PFSK-1 (cell line): Measurements from ENCODE around the gene TGM6.

Experiments
- FOXP2 ChIP-seq: optimal IDR thresholded peaks from 2 replicates; pipeline ENCODE3; 2011; ENCODE audit warnings: borderline replicate concordance, control low read depth, inconsistent platforms; ENCODE audit not compliant: insufficient read depth; ENCODE audit errors: extremely low read length, extremely low read depth
- POLR2AphosphoS5 ChIP-seq: IDR thresholded peaks from 2 replicates; pipeline ENCODE4 v1.6.1; 2012; ENCODE audit warnings: low read depth, mild to moderate bottlenecking, control low read depth, low read length, moderate library complexity
- TAF1 ChIP-seq: IDR thresholded peaks from 2 replicates; pipeline ENCODE4 v1.6.1; 2012; ENCODE audit warnings: low read length, control low read depth, borderline replicate concordance; ENCODE audit not compliant: insufficient read depth
- TF ChIP-seq, protein P1 (sequence below), 2 experiments: IDR thresholded peaks; 2 replicates each; pipeline versions ENCODE4 v1.6.1 to v1.8.0; 2011 to 2012; ENCODE audit warnings: low read depth in 2 of 2, low read length in 2 of 2, control low read depth in 1 of 2, inconsistent platforms in 1 of 2, mild to moderate bottlenecking in 1 of 2, moderate library complexity in 1 of 2; ENCODE audit not compliant: insufficient read depth in 1 of 2

DNA sequence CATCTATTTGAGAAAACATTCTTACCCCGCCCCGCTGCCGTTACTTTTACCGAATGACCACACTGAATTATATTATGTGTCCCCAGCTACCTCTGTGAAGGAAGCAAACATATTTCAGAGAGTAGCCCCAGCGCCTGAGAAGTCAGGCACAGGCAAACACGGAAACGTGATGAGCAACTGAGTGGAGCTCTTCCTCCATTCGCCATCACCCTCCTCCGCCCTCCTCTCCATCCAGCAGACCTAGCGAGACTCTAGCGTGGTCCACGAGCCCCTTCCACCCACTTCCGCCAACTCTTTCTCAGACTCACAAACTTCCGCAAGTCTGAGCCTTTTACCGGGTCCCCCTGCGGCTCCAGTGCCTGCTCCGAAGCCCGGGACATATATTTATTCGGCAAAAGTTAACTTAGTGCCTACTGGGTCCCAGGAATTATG is 89.3 kb downstream of the TGM6 start:
- TF ChIP-seq TAF1 (no peak), POLR2AphosphoS5 (no peak), FOXP2 (no peak)
- TF ChIP-seq, protein P1, sequence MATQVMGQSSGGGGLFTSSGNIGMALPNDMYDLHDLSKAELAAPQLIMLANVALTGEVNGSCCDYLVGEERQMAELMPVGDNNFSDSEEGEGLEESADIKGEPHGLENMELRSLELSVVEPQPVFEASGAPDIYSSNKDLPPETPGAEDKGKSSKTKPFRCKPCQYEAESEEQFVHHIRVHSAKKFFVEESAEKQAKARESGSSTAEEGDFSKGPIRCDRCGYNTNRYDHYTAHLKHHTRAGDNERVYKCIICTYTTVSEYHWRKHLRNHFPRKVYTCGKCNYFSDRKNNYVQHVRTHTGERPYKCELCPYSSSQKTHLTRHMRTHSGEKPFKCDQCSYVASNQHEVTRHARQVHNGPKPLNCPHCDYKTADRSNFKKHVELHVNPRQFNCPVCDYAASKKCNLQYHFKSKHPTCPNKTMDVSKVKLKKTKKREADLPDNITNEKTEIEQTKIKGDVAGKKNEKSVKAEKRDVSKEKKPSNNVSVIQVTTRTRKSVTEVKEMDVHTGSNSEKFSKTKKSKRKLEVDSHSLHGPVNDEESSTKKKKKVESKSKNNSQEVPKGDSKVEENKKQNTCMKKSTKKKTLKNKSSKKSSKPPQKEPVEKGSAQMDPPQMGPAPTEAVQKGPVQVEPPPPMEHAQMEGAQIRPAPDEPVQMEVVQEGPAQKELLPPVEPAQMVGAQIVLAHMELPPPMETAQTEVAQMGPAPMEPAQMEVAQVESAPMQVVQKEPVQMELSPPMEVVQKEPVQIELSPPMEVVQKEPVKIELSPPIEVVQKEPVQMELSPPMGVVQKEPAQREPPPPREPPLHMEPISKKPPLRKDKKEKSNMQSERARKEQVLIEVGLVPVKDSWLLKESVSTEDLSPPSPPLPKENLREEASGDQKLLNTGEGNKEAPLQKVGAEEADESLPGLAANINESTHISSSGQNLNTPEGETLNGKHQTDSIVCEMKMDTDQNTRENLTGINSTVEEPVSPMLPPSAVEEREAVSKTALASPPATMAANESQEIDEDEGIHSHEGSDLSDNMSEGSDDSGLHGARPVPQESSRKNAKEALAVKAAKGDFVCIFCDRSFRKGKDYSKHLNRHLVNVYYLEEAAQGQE (IDR thresholded peaks at IDR 0.05; ENCODE audit: insufficient read depth in 1 of 2, low read depth in 2 of 2, low read length in 2 of 2), result no peak
